ENCODE measurements around the gene MLN. TPM values are rescaled to one million over a fixed set of nuclear protein-coding genes. Genes with fewer than 3 reads are reported as not detected.
A peak's percentile ranks its signal among the peaks of the same experiment; 100 is the strongest.

MLN gene
- total RNA-seq, 1 experiment from 2014 or later: not detected

GRCh38 chr6:33838983-33839382 is 35.2 kb upstream of the MLN start:
- Histone ChIP-seq H4K91ac (ENCODE audit: insufficient read length, low read depth, low read length) (no peak overlapping the region), H3K9ac (ENCODE audit: extremely low read depth, insufficient read length, low read length) (no peak overlapping the region), H3K23me2 (ENCODE audit: insufficient read length, low read depth, low read length, poor library complexity, severe bottlenecking) (no peaks in the 10 kb centered on the region), H3K79me2 (ENCODE audit: insufficient read depth, low read length) (no peaks in the 10 kb centered on the region), H3K27ac (ENCODE audit: insufficient read length, low read depth, low read length) (no peak overlapping the region), H4K20me1 (ENCODE audit: control insufficient read depth, insufficient read depth, insufficient read length) (no peaks in the 10 kb centered on the region), H3K4me2 (ENCODE audit: insufficient read depth, insufficient read length, low read length) (no peak overlapping the region), H3K79me1 (ENCODE audit: insufficient read depth, low read depth, low read length, poor library complexity, severe bottlenecking) (no peaks in the 10 kb centered on the region), H3K23ac (ENCODE audit: insufficient read length, low read depth, low read length) (no peak overlapping the region), H3K14ac (ENCODE audit: insufficient read depth, low read length) (no peak overlapping the region), H3K27me3 (ENCODE audit: insufficient read depth, low read length) (no peaks in the 10 kb centered on the region), H3K56ac (ENCODE audit: insufficient read length, low read depth, low read length) (no peak overlapping the region), H2BK5ac (ENCODE audit: insufficient read length, low read length) (no peak overlapping the region), H4K8ac (replicated peaks; ENCODE audit: insufficient read length, low read depth, low read length) (no peak overlapping the region), H3K4ac (ENCODE audit: low read depth, low read length) (no peak overlapping the region), H2BK20ac (ENCODE audit: low read depth, low read length, poor library complexity, severe bottlenecking) (no peak overlapping the region), H3K4me1 (ENCODE audit: insufficient read depth, low read length) (no peaks in the 10 kb centered on the region; the same call in 1 of the 2 replicates), H2BK15ac (ENCODE audit: low read depth, low read length) (no peak overlapping the region), H2AFZ (ENCODE audit: low read length) (no peak overlapping the region), H2BK120ac (ENCODE audit: low read depth, low read length, poor library complexity, severe bottlenecking) (no peak overlapping the region), H2AK5ac (ENCODE audit: insufficient read length, low read length) (no peak overlapping the region), H2BK12ac (ENCODE audit: insufficient read length, low read depth, low read length) (no peak overlapping the region), H3T11ph (ENCODE audit: low read length) (no peak overlapping the region), H3K18ac (ENCODE audit: insufficient read length, low read depth, low read length) (no peak overlapping the region), H4K5ac (ENCODE audit: insufficient read length, low read depth, low read length) (no peak overlapping the region), H3K9me3 (ENCODE audit: control insufficient read depth, low read depth, low read length) (no peaks in the 10 kb centered on the region)
- DNase-seq: no peak
- H3K4me1 Mint-ChIP-seq: peaks cover 36 to 37% of the 10 kb centered on the region in 2 experiments
- TF ChIP-seq CTCF (conservative IDR thresholded peaks at IDR 0.05): no peak
- H3K27ac Mint-ChIP-seq: no peak overlapping the region
- WGBS (ENCODE audit: extremely low coverage, insufficient read length, low lambda C conversion rate): no CpG with 5 or more reads among the region's 10 CpGs
- peaks cover 9% of the 10 kb centered on the region in 2 experiments for H3K9me3 Mint-ChIP-seq
- peaks cover 0 to 10% (median 3%) of the 10 kb centered on the region in 3 experiments; a peak in 4 of 7 replicates for H3K36me3 Mint-ChIP-seq (ENCODE audit: insufficient read depth in 1 of 3, low read depth in 3 of 3)
- H3K27me3 Mint-ChIP-seq (ENCODE audit: low read depth): peaks cover 9% of the 10 kb centered on the region
- H3K4me3 Mint-ChIP-seq: peak overlapping the region in 1 of 2 experiments; percentile 20; a peak in 2 of 5 replicates

Measured in H9 (cell line).